GM06990 (cell line): Measurements from ENCODE around the gene ABCB4.

Experiments
- DNase-seq: peaks from one replicate; pipeline ENCODE4 v3.0.0-alpha.2; 2011; ENCODE audit not compliant: insufficient read length; ENCODE audit errors: extremely low read depth
- H3K27me3 ChIP-seq: replicated peaks from 2 replicates; pipeline ENCODE4 v1.6.0; 2011; ENCODE audit warnings: low read length; ENCODE audit not compliant: control insufficient read depth, insufficient read depth
- H3K36me3 ChIP-seq: 2 replicates; pipeline ENCODE4 v1.5.1; 2011; ENCODE audit warnings: low read length; ENCODE audit not compliant: control insufficient read depth, insufficient read depth
- H3K4me3 ChIP-seq: replicated peaks from 2 replicates; pipeline ENCODE4 v1.5.1; 2011; ENCODE audit warnings: low read depth, mild to moderate bottlenecking, control low read depth, low read length
- CTCF ChIP-seq: IDR thresholded peaks from 2 replicates; pipeline ENCODE4 v1.5.1; 2011; ENCODE audit warnings: low read length, control low read depth, mild to moderate bottlenecking, inconsistent platforms; ENCODE audit not compliant: insufficient read depth, poor library complexity, severe bottlenecking

ABCB4 gene

GRCh38 chr7:87512906-87513305, 37.4 kb upstream of the ABCB4 start:
- H3K36me3 ChIP-seq, result no peaks in the 10 kb centered on the region
- DNase-seq, result no peak
- H3K27me3 ChIP-seq, result no peaks in the 10 kb centered on the region

GRCh38 chr7:87511510-87511909, 36.0 kb upstream of the ABCB4 start:
- no peak for DNase-seq
- Histone ChIP-seq H3K4me3 (no peak overlapping the region), H3K36me3 (no peaks in the 10 kb centered on the region), H3K27me3 (no peaks in the 10 kb centered on the region)
- TF ChIP-seq CTCF, result no peak

More at GRCh38 chr7:87512906-87513305, 37.4 kb upstream of the ABCB4 start:
- TF ChIP-seq CTCF, result no peak
- H3K4me3 ChIP-seq, result no peak overlapping the region

- H3K4me3 ChIP-seq, result no peak overlapping the region
- DNase-seq, result no peak
These were observed 35.0 kb upstream of the ABCB4 start for GRCh38 chr7:87510411-87510875.

GRCh38 chr7:87507446-87507845, 32.0 kb upstream of the ABCB4 start:
- no peak for TF ChIP-seq CTCF
- no peaks in the 10 kb centered on the region for H3K27me3 ChIP-seq
- no peak overlapping the region for H3K4me3 ChIP-seq
- no peak for DNase-seq
- H3K36me3 ChIP-seq, result no peaks in the 10 kb centered on the region

More at GRCh38 chr7:87510411-87510875, 35.0 kb upstream of the ABCB4 start:
- no peak for TF ChIP-seq CTCF
- Histone ChIP-seq H3K27me3 (no peaks in the 10 kb centered on the region), H3K36me3 (no peaks in the 10 kb centered on the region)

GRCh38 chr7:87506246-87507180, 31.0 kb upstream of the ABCB4 start:
- Histone ChIP-seq H3K4me3 (no peak overlapping the region), H3K36me3 (no peaks in the 10 kb centered on the region), H3K27me3 (no peaks in the 10 kb centered on the region)
- DNase-seq, result no peak
- TF ChIP-seq CTCF, result peak; percentile 32
